Hepatocyte (in vitro differentiated cells): ENCODE results near the gene GFOD1. TPM values are rescaled to one million over a fixed set of nuclear protein-coding genes. Genes with fewer than 3 reads are reported as not detected.

Experiments
- DNase-seq: peaks from one replicate; pipeline ENCODE4 v3.0.0-alpha.2; 2016; ENCODE audit warnings: low spot score
- H2AFZ ChIP-seq: fragments of 200-600 bp; sonication (generic); 2 replicates; pipeline ENCODE4 v1.6.0; 2016; ENCODE audit warnings: antibody characterized with exemption, mild to moderate bottlenecking
- H3K27ac ChIP-seq: fragments of 200-600 bp; sonication (generic); 2 replicates; pipeline ENCODE4 v1.5.1; 2016; ENCODE audit warnings: mild to moderate bottlenecking
- H3K27me3 ChIP-seq: fragments of 200-600 bp; sonication (generic); 2 replicates; pipeline ENCODE4 v1.6.1; 2016
- H3K36me3 ChIP-seq: fragments of 200-600 bp; sonication (generic); replicated peaks from 2 replicates; pipeline ENCODE4 v1.5.1; 2016; ENCODE audit warnings: low read depth; ENCODE audit not compliant: insufficient read depth
- H3K4me1 ChIP-seq: fragments of 200-600 bp; sonication (generic); 2 replicates; pipeline ENCODE4 v1.5.1; 2016; ENCODE audit warnings: mild to moderate bottlenecking, moderate library complexity; ENCODE audit not compliant: insufficient read depth
- H3K4me2 ChIP-seq: fragments of 200-600 bp; sonication (generic); 2 replicates; pipeline ENCODE4 v1.6.0; 2016
- H3K4me3 ChIP-seq: fragments of 200-600 bp; sonication (generic); 2 replicates; pipeline ENCODE4 v1.5.1; 2016; ENCODE audit warnings: mild to moderate bottlenecking
- H3K79me2 ChIP-seq: fragments of 200-600 bp; sonication (generic); 2 replicates; pipeline ENCODE4 v1.6.0; 2017; ENCODE audit warnings: mild to moderate bottlenecking
- H3K9me2 ChIP-seq: fragments of 200-600 bp; sonication (generic); replicated peaks from 2 replicates; pipeline ENCODE4 v1.6.0; 2017; ENCODE audit warnings: mild to moderate bottlenecking; ENCODE audit not compliant: insufficient read depth
- H3K9me3 ChIP-seq: fragments of 200-600 bp; sonication (generic); 2 replicates; pipeline ENCODE4 v1.5.1; 2016; ENCODE audit warnings: low read depth, mild to moderate bottlenecking
- H4K20me1 ChIP-seq: fragments of 200-600 bp; sonication (generic); 2 replicates; pipeline ENCODE4 v1.6.0; 2016; ENCODE audit warnings: mild to moderate bottlenecking; ENCODE audit not compliant: insufficient read depth, poor library complexity, severe bottlenecking
- CTCF ChIP-seq: fragments of 200-600 bp; sonication (generic); IDR thresholded peaks from 2 replicates; pipeline ENCODE4 v1.5.1; 2016; ENCODE audit warnings: antibody characterized with exemption, mild to moderate bottlenecking; ENCODE audit not compliant: poor library complexity
- EZH2 ChIP-seq: fragments of 200-600 bp; sonication (generic); IDR thresholded peaks from 2 replicates; pipeline ENCODE4 v1.6.1; 2016; ENCODE audit warnings: antibody characterized with exemption, mild to moderate bottlenecking, borderline replicate concordance
- EZH2phosphoT487 ChIP-seq: fragments of 200-600 bp; sonication (generic); IDR thresholded peaks from one replicate; pipeline ENCODE4 v1.6.1; 2018; ENCODE audit warnings: antibody characterized with exemption, mild to moderate bottlenecking, low read depth, moderate library complexity; ENCODE audit not compliant: unreplicated experiment, severe bottlenecking
- WGBS: methylation state at CpG from one replicate; pipeline ENCODE4 v1.1.6; 2016; ENCODE audit warnings: low lambda C conversion rate; ENCODE audit errors: missing lambda C conversion rate; 5-methylcytosine and 5-hydroxymethylcytosine counted together
- polyA plus RNA-seq: library from polyadenylated mRNA; unstranded; fragments of >200 nt; fragmentation: Nextera tagmentation; extraction: Ambion mirVana; gene quantifications from 2 replicates; pipeline ENCODE4 v1.2.1, GENCODE V29; 2016
- total RNA-seq: library from RNA; depleted of rRNA; stranded (reverse); fragments of >200 nt; gene quantifications from 2 replicates; pipeline ENCODE4 v1.2.3, GENCODE V29; 2014

GFOD1 gene
- total and polyA plus RNA-seq, 2 experiments from 2014 or later, result 2.8 to 3.5 TPM

- H3K79me2 ChIP-seq, result no peaks in the 10 kb centered on the region
- H3K27ac ChIP-seq, result no peak overlapping the region
- H3K4me1 ChIP-seq, result peaks cover 7% of the 10 kb centered on the region
- H3K9me3 ChIP-seq, result no peaks in the 10 kb centered on the region
- H3K4me2 ChIP-seq, result peak overlapping the region; percentile 56
- TF ChIP-seq EZH2 (no peak), EZH2phosphoT487 (no peak), CTCF (no peak)
- H3K9me2 ChIP-seq, result no peaks in the 10 kb centered on the region
- H3K27me3 ChIP-seq, result no peaks in the 10 kb centered on the region
- no peaks in the 10 kb centered on the region for H4K20me1 ChIP-seq
- no peak overlapping the region for H2AFZ ChIP-seq
- WGBS, result 65% methylated on average over 8 of the region's 8 CpGs
- no peak for DNase-seq
- no peaks in the 10 kb centered on the region for H3K36me3 ChIP-seq
- H3K4me3 ChIP-seq, result no peak overlapping the region
Observed at GRCh38 chr6:13463328-13463717, 24.1 kb downstream of the GFOD1 start.

GRCh38 chr6:13462458-13463327 is 24.7 kb downstream of the GFOD1 start:
- Histone ChIP-seq H3K4me1 (peaks cover 7% of the 10 kb centered on the region), H3K79me2 (no peaks in the 10 kb centered on the region), H3K36me3 (no peaks in the 10 kb centered on the region), H3K9me2 (no peaks in the 10 kb centered on the region), H3K4me2 (peak overlapping the region; percentile 56), H3K4me3 (no peak overlapping the region), H3K27ac (peak overlapping the region; percentile 24), H3K27me3 (no peaks in the 10 kb centered on the region), H2AFZ (no peak overlapping the region), H3K9me3 (no peaks in the 10 kb centered on the region), H4K20me1 (no peaks in the 10 kb centered on the region)
- no peak for DNase-seq
- no peak for TF ChIP-seq CTCF
- TF ChIP-seq EZH2, result no peak
- no peak for TF ChIP-seq EZH2phosphoT487
- 32% methylated on average over 12 of the region's 12 CpGs for WGBS

- no peaks in the 10 kb centered on the region for H3K9me3 ChIP-seq
- H2AFZ ChIP-seq, result no peak overlapping the region
- no peak overlapping the region for H3K4me2 ChIP-seq
- H3K36me3 ChIP-seq, result no peaks in the 10 kb centered on the region
- no peak overlapping the region for H3K27ac ChIP-seq
- TF ChIP-seq EZH2phosphoT487 (no peak), EZH2 (no peak), CTCF (no peak)
- WGBS, result 95% methylated on average over 6 of the region's 6 CpGs
- no peak for DNase-seq
- no peak overlapping the region for H3K4me3 ChIP-seq
- H3K27me3 ChIP-seq, result no peaks in the 10 kb centered on the region
- H3K4me1 ChIP-seq, result peaks cover 7% of the 10 kb centered on the region
- no peaks in the 10 kb centered on the region for H3K9me2 ChIP-seq
- no peaks in the 10 kb centered on the region for H3K79me2 ChIP-seq
- H4K20me1 ChIP-seq, result no peaks in the 10 kb centered on the region
Observed at GRCh38 chr6:13461805-13462204, 25.6 kb downstream of the GFOD1 start.
